NCI-H2227 treated with DMSO at 0.1 percent for 48 hours (cell line): Measurements from ENCODE around the gene CHMP6.

Experiments used
- DNase-seq: peaks from one replicate; lab custom pipeline; 2025; lab: John Stamatoyannopoulos, UW

The CHMP6 gene

DNA sequence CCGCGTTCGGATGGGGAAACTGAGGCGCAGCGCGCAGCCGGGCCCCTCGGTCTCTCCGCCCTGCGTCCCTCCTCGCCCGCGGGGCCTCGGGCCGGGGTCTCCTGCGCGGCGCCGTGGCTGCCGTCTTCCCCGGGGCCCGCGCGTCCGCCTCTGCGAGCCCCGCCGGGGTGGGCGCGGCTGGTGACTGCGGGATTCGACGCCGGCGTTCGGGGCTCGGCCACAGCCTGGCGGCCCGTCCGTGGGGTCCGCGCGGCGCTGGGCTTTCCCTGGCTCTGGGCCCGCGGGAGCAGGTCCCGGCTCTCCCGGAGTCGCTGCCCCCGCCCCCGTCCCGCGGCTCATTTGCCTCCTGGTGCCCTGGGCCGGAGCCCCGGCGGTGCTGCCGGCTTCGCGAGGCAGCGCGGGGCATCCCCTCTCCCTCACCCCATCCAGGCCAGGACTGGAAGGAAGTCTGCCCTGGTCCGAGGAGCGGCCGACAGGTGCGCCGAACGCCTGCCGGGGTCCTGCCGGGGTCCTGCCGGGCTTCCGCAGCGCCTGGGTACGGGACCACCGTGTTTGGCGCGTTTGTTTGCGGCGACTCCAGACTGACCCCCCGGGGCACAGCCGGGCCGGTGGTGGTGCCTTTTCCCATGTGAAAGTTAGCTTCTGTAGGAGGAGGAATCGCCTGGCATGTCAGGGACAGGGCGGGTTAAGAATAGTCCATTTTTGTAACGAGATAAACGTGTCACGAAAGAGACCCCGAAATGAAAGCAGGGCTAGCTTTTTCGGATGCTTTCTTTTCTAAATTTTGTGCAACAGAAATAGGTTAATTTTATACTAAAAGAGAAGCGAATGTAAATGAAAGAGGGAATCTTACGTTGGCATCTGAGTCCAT lies 671 bp downstream of the CHMP6 start:
- DNase-seq: no peak

DNA sequence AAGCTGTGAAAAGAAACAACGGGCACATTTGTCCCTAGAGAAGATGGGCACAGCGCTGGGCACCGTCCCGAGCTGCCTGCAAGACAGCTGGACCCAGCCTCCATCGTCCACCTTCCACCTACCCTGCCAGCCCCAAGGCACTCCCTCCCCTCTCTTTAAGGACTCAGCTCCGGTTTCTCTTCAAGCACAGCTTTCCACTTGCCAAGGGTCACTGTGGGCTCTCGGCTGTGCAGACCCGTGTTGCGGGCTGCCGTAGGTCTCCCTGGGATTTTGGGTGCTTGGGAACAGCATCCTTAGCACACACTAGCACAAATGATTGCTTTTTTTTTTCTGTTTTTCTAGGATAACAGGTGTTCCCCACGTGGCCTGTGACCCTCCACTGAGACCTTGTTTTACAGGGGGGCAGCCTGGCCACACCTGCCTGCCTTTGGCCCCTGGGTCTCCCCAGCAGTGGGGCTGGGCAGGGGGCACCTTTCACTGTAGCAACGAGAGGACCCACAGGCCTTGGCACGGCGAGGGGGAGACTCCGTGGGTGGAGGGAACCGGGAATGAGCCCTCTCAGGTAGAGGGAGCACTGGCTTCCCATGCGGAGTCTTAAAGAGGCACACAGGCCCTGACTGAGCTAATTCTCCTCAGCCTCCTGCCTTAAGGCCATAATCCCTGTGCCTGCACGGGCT lies 1.4 kb downstream of the CHMP6 start:
- DNase-seq: no peak

DNA sequence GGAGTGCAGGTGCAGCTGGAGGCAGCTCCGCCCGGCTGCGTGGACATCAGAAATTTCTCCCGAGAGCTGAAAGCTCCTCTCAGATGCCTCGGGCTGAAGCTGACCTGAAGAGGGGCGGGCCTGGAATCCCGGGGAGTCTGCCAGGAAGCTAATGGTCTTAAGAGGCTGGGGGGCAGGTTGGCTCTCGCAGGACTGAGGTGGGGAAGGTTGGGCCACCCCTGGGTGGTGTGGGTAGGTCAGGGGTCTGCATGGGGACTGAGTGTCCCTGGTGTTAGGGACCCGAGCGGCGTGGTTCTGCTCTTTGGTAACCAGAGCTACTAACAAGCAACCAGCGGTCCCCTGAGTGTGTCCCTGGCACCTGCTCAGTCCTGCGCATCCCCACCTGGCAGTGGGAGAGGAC lies 3.5 kb downstream of the CHMP6 start:
- no peak for DNase-seq

DNA sequence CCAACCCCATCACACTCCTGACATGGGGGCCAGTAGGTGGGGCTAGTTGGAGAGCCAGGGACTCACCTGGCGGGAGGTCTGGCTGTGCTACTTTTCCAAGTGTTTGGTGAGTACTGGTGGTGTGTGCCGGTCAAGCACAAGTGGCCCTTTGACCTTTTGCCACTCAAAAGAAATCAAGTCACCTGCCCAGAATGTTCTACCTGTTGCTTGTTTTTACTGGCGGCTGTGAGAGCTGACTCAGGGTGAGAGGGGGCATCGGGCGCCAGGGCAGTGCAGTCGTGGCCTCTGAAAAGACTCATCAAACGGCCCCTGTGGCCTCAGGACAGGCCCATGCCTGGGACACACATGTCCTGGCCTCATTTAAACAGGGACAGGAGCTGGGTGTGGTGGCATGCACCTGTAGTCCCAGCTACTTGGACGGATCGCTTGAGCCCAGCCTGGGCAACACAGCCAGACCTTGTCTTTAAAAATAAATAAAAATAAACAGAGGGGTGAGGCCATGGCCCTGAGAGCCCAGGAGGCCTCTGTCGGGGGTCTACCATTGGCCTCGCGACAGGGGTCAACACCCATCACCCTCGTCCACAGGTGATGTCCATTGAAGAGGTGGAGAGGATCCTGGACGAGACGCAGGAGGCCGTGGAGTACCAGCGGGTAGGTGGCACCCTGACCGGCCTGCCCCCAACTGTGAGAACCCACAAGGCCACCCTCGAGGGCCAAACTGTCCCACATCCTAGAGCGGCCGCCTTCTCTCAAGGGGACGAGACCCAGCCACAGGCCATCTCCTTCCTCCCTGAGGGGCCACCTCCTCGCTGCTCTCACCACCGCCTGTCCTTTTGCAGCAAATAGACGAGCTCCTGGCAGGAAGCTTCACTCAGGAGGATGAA lies 5.0 kb downstream of the CHMP6 start:
- no peak for DNase-seq

DNA sequence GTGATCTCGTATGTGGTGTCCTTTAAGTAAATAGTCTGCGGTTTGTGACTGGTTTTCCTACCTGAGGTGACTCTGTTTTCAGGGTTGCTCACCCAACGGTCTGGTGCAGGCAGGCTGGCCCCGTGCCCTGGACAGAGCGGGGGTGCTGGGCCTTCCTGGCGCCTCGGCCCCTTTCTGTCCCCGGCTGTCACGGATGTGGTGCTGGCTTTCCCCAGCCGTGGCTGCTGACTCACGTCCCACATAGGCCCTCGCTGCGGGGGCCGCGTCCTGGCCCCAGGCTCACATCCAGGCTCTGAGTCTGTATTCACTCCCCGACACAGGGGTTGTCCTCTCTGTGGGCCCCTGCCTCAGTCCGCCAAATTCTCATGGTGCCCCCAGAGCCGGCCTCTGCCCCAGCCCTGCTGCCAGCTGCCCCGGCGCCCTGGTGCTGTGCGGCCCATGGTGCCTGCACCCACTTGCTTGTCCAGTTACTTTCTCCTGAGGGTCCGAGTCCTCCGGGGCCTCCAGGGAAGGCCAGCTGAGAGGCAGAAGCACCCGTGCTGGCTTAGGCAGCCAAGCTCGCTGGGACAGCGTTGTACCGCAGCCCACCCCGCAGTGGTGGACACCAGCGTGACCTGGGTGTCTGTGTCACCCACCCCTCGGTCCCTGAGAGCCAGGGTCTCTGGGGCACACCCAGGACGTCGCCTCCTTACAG lies 5.9 kb downstream of the CHMP6 start:
- no peak for DNase-seq

DNA sequence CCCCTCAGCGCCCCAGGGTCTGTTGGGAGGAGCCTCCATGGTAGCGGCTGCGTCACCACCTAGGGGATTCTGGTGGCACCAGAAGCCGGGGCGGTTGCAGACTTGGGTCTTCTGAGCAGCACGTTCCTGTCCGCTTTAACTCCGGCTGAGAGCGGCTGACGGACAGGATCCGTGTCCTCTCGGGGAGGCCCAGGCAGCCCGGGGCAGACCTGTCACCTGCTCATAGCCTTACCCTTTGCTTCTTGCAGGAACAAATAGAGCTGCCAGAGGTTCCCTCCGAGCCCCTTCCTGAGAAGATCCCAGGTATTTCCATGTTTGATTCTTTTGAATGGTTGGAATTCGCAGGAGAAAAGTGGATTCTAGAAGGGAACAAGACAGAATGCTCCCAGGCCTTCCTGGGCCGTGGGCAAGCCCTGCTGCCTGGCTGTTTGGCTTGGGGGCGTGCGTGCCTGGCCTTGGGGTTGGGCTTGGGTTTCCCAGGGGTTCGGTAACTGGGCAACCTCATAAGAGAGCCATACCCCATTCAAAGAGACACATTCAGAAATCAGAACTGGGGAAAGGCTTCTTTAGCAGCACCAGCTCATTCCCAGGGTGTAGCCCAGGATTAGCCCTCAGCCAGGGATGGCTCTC lies 6.6 kb downstream of the CHMP6 start:
- no peak for DNase-seq

DNA sequence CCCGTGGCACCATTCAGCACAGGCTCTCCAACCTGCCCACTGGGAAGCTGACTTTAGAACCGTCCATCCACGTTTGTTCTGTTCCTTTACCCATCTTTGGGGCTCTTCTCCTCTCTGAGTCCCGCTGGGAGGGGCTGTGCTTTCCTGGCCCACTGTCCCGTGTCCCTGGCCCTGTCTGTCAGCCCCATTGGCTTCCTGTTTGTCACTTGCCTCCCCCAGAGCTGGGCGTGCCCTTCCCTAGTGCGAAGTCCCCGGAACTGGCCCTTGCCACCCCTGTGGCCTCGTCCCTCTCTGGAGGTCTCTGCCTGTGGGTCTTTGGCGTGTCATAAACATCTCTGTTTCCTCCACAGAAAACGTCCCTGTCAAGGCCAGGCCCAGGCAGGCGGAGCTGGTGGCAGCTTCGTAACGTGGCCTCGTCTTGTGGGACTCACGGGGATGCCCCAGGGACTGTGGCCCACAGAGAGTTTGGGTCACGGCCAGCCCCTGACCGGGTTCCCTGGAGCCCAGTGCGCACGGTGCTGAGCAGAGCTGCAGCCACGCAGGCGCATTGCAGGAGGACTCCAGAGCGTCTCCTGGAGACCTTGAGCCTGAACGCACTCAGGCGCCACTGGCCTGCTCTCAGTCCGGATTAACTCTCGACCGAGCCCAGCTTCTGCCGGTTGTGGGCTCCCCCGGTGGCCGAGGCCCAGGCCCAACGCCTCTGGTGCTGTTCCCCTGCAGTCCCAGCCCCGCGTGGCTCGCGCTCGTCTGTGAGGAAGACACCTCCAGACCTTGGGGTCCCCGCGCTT lies 7.3 kb downstream of the CHMP6 start:
- DNase-seq: no peak

DNA sequence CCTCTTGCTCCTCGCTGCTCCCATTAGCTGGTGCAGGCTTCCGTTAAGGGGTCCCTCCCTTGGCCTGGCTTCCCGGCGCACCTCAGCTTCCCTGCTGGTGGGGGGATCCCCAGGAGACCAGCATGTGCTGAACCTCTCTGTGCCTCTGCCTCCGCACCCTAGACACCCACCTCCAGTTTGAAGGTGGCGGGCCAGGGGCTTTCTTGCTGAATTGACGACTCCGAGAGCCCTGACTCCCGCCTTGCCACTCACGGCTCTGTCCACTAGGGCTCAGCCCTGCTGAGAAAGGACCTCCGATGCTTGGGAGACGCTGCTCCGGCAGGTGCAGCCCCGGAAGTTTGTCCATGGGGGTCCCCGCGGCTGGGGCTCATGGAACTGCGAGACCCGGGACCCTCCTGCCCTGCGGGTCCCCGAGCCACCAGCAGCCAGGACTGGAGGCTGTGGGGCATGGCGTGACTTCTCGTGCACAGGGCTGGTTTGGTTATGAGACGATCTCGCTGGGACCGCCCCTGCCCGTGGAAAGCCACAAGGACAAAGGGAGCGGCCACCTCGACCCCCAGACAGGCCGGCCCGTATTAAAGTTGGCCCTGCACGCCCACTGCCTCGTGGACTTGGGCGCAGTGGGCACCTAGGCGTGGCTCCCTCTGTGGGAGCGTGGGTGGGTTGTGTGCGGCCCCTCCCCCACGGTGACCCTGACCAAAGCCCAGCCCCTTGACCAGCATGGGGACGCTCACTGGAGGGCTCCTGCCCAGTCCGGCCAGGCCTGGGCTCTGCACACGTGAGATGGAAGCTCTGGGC lies 8.1 kb downstream of the CHMP6 start:
- DNase-seq: no peak

DNA sequence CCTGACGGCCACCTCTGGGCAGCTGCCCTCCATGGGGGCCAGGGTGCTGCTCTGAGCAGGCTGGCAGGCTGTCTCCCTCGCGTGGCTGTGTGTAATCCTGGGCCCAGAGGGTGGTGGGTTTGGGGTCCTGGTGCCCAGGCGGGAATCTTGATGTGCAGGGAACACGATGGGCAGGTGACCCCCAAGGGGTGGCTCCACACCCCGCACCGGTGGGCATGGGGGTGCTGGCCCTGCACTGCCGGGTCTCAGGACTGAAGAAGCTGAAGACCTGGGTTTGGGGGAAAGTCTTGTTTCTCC lies 8.6 kb downstream of the CHMP6 start:
- DNase-seq: no peak

DNA sequence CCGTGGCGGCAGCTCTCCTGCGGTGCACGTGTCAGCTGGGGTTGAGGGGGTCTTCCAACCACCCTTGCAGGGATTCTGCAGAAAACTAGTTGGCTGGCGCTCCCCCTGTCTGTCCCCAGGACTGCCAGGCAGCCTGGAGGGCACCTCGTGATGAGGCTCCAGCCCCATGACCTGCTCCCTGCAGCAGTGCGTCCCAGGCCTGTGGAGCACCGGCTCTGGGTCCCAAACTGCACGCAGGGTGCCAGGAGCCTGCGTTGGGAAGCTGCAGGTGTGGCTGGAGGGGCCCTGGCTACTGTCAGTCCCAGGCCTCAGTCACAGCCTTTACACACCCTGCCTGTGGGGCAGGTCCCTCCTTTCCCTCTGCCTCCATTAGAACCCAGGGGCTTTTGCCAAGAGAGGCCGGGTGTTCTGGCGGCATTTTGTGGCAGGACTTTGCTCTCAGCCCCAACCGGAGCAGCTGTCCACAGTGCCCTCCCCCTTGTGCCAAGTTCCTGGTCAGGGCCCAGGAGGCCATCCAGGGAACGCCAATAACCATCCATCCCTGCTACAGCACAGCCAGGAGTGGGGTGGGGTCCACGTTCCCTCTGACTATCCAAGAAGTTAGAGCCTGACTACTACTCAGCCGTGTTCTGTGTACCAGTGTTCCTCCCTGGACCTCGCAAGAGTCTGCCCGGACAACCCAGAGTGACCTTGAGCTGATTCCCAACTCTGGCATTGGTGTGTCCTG lies 9.2 kb downstream of the CHMP6 start:
- DNase-seq: no peak

DNA sequence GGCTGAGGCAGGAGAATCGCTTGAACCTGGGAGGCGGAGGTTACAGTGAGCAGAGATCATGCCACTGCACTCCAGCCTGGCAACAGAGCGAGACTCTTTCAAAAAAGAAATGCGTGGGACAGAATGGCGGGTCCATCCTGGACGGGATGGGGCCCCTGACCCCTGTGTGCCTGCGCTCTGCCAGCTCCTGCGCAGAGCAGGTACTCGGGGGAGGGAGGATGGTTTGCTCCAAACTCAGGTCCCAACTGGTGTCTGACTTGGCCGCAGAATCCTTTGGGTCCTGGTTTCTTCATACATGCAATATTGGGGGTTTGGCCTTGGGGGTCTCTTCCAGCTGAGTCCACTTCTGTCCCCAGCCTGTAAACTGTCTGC lies 10.4 kb downstream of the CHMP6 start:
- no peak for DNase-seq

DNA sequence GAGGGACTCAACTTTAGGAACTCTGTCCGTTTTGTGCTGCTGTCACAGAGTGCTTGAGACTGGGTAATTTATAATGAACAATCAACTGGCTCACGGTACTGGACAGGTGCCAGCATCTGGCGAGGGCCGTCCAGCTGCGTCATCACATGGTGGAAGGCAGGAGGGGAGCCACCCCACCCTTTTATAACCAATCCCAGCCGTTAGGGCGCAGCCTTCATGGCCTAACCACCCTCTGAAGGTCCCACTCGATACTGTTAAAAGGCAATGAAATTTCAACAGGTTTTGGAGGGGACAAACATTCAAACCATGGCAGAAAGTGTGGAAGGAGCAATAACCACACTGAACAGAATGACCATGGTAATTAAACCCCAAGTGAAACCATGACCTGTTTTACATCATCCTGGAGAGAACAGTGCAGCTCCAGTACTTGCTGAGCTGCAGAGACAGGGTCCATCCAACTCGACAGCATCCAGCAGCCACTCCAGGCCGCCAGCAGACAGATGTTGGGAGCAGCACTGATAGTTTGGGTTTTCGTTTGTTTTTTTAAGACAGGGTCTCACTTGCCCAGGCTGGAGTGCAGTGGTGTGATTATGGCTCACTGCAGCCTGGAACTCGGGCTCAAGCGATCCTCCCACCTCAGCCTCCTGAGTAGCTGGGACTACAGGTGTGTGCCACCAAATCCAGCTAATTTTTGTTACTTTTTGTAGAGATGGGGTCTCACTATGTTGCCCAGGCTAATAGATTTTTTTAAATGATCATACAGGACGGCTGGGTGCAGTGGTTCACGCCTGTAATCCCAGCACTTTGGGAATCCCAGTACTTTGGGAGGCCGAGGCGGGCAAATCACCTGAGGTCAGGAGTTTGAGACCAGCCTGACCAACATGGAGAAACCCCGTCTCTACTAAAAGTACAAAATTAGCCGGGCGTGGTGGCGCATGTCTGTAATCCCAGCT lies 11.0 kb downstream of the CHMP6 start:
- peak; percentile 57 for DNase-seq

DNA sequence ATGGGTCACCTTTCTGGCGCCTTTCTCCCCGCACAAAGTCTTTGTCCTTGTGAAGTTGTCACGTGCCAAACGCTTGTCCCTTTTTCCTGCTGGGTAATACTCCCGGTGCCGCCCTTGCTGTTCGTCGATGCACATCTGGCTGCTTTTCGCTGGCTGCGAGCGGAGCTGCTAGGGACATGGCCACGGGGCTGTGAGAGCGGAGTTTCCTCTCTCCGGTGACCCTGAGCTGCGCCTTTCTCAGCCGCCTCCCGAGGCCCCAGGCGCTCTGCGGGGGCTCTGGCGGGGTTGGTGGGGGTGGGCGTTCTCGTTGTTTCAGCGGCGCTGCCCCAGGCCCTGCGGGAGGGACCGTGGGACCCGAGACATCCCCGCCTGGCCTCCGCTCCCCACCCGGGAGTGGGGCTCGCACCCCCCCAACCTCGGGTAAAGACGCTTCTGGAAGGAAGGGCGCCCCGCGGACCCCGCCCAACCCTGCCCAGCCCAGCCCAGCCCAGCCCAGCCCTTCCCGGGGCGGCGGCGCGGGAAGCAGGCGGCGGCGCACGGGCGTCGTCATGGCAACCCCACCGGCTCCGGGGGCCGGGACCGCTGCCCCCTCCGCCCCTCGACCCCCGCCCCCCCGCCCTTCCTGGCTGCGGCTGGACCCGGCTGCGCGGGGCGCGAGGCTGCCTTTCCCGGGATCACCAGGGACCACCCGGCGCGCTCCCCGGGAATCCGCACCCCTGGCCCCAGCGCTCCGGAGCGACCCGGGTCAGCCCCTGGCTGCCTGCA lies 12.3 kb downstream of the CHMP6 start:
- no peak for DNase-seq

DNA sequence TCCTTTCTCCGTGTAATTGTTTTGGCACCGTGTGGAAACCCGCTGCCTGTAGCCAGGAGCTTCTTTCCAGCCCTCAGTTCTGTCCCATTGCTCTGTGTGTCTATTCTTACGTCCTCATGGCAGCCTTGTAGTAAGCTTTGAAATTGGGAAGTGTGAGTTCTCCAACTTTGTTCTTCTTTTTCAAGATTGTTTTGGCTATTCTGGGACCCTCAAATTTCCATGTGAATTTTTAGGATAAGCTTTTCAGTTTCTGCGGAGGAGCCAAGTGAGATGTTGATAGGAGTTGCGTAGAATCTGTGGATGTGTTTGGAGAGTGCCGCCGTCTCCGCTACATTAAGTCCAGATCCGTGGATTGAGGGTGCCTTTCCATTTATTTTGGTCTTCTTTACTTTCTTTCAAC lies 15.2 kb downstream of the CHMP6 start:
- DNase-seq: no peak

DNA sequence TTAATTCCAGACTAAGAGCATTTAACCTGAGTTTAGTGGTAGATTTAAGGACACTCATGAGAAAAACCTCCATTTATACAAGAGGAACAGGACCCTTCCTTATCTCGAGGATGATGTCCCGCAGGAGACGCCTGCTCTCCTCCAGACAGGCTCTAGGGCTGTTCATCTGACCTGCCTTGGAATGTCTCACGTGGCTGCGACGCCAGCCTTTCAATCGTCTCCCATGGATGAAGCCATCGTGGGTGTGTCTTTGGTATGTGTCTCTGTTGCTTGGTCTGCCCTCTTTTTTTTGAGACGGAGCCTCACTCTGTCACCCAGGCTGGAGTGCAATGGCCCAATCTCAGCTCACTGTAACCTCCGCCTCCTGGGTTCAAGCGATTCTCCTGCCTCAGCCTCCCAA lies 16.5 kb downstream of the CHMP6 start:
- DNase-seq: no peak

DNA sequence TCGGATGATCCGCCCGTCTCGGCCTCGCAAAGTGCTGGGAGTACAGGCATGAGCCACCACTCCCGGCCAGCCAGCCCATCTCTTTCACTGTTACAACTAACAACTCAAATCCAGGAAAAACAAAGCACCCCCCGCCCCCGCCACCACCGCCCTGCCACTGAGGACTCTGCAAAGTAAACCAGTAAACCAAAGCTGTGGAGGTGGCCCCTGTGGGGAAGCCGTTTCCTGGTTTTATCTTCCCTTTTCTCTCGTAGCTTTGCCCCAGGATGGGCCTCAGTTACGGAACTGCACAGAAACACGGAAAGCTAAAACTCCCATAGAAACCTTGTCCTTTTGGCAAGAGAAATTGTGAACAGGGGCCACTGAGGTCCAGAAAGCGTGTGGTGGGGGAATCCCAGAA lies 17.5 kb downstream of the CHMP6 start:
- no peak for DNase-seq

DNA sequence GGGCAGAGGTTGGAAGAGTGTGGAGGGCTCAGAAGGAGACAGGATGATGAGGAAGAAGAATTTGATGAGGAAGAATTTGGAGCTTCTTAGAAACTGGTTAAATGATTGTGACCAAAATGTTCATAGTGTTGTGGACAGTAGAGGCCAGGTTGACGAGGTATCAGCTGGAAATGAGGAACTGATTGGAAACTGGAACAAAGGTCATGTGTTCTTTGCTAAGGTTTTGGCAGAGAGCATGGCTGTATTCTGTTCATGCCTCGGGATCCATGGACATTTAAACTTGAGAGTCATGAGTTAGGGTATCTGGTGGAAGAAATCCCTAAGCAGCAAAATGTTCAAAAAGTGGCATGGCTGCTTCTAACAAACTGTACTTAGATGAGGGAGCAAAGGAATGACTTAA lies 19.3 kb downstream of the CHMP6 start:
- no peak for DNase-seq

DNA sequence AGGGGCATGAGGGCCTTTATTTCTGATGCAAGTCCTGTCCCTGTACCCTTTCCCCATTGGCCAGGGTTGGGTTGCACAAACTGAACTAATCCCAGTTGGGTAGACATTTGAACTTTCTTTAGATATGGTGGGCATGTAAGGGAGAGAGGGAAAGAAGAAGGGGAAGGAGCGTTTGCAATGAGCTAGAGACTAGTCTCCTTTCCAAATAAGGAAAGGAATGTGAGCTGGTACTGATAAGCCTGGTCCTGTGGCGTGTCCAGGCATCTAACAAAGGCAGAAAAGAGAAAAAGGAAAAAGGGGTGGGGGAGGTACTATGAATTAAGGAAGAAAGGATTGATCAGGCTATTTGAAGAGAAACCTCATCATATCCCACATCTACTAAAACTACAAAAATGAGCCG lies 20.3 kb downstream of the CHMP6 start:
- no peak for DNase-seq
